Panc1 (cell line): ENCODE results near the gene NKX6-2. TPM values are rescaled to one million over a fixed set of nuclear protein-coding genes. Genes with fewer than 3 reads are reported as not detected.

Source experiments
- ATAC-seq: fragments of 200-7000 bp; cut with Tn5 transposase; 2 replicates; pipeline ENCODE4 v1.9.1; 2020; ENCODE audit warnings: mild to moderate bottlenecking, moderate library complexity
- BruUV-seq: library from RNA; stranded (reverse); fragments of 400-500 nt; replicated peaks from 2 replicates; lab custom pipeline; 2021; lab: Mats Ljungman, UMichigan
- CTCF ChIA-PET: fragments of 300-600 bp; sonication (Branson Sonifier 250); formaldehyde crosslinking; loops from one replicate; lab custom pipeline; 2022; ENCODE audit warnings: antibody characterized with exemption; lab: Charles Lee
- POLR2A ChIA-PET: fragments of 300-600 bp; sonication (Branson Sonifier 250); formaldehyde crosslinking; loops from one replicate; lab custom pipeline; 2022; ENCODE audit warnings: antibody characterized with exemption; lab: Charles Lee
- DNase-seq: peaks from one replicate; pipeline ENCODE4 v3.0.0-alpha.2; 2010; ENCODE audit warnings: low read depth, low spot score
- H3K27ac ChIP-seq: 2 replicates; pipeline ENCODE4 v1.5.1; 2011; ENCODE audit warnings: mild to moderate bottlenecking, low read length, inconsistent platforms
- H3K27me3 ChIP-seq: fragments of 200-500 bp; sonication (Bioruptor generic); 2 replicates; pipeline ENCODE4 v1.6.0; 2014; ENCODE audit warnings: low read length, inconsistent platforms; ENCODE audit not compliant: control insufficient read depth, insufficient read depth
- H3K36me3 ChIP-seq: fragments of 200-500 bp; sonication (Bioruptor generic); 2 replicates; pipeline ENCODE4 v1.5.1; 2014; ENCODE audit warnings: inconsistent platforms, mild to moderate bottlenecking, low read length, moderate library complexity; ENCODE audit not compliant: control insufficient read depth, insufficient read depth
- H3K4me1 ChIP-seq: 2 replicates; pipeline ENCODE4 v1.5.1; 2011; ENCODE audit warnings: inconsistent platforms, mild to moderate bottlenecking, low read length, moderate library complexity; ENCODE audit not compliant: control insufficient read depth, insufficient read depth
- H3K4me3 ChIP-seq, 2 experiments: 2 replicates each; pipeline ENCODE4 v1.5.1; 2011 to 2012; ENCODE audit warnings: low read depth in 2 of 2, low read length in 2 of 2, mild to moderate bottlenecking in 2 of 2, inconsistent platforms in 1 of 2, moderate library complexity in 1 of 2
- H3K9me3 ChIP-seq: fragments of 200-500 bp; sonication (Bioruptor generic); 2 replicates; pipeline ENCODE4 v1.5.1; 2014; ENCODE audit warnings: low read depth, mild to moderate bottlenecking, inconsistent platforms, low read length, moderate library complexity; ENCODE audit not compliant: control insufficient read depth, insufficient read depth
- CTCF ChIP-seq: fragments of 450-650 bp; IDR thresholded peaks from 2 replicates; pipeline ENCODE4 v1.5.1; 2017; ENCODE audit warnings: mild to moderate bottlenecking
- POLR2AphosphoS5 ChIP-seq: IDR thresholded peaks from 2 replicates; pipeline ENCODE4 v1.6.1; 2012; ENCODE audit warnings: mild to moderate bottlenecking, low read depth, low read length, moderate library complexity
- REST ChIP-seq, 2 experiments: IDR thresholded peaks; 2 replicates each; pipeline ENCODE4 v1.6.1; 2011 to 2012; ENCODE audit warnings: low read depth in 2 of 2, control low read depth in 1 of 2, low read length in 1 of 2, mild to moderate bottlenecking in 1 of 2, moderate library complexity in 1 of 2; ENCODE audit not compliant: insufficient read depth in 1 of 2
- SIN3A ChIP-seq: IDR thresholded peaks from 2 replicates; pipeline ENCODE4 v1.6.1; 2012; ENCODE audit warnings: low read depth, mild to moderate bottlenecking, low read length, moderate library complexity, borderline replicate concordance; ENCODE audit not compliant: insufficient read depth
- TCF7L2 ChIP-seq: IDR thresholded peaks from 2 replicates; pipeline ENCODE4 v1.6.1; 2011; ENCODE audit warnings: mild to moderate bottlenecking, low read depth, low read length, inconsistent platforms
- in situ Hi-C: cut with HindIII; loops from 2 replicates; pipeline ENCODE4 v1.10.0; 2016; ENCODE audit warnings: low sequenced_read_pairs, low pct_unique_long_range_greater_than_20kb
- intact Hi-C: fragments of 100-400 bp; cut with micrococcal nuclease; formaldehyde crosslinking; loops from one replicate; pipeline ENCODE4 v1.10.0; 2022; ENCODE audit not compliant: unreplicated experiment
- total RNA-seq: library from RNA; stranded (reverse); gene quantifications from one replicate; pipeline ENCODE4 v1.2.1, GENCODE V29; 2021; ENCODE audit not compliant: unreplicated experiment

NKX6-2 gene
- total RNA-seq, 1 experiment from 2014 or later = 1.6 TPM

- intact Hi-C loops = no loop called here
- Histone ChIP-seq H3K9me3 (no peaks in the 10 kb centered on the region), H3K4me1 (no peaks in the 10 kb centered on the region), H3K36me3 (no peaks in the 10 kb centered on the region), H3K4me3 (no peak overlapping the region), H3K27me3 (no peaks in the 10 kb centered on the region), H3K27ac (no peak overlapping the region)
- no peak for TF ChIP-seq CTCF
- TSS peak; percentile 83 for BruUV-seq
- CTCF ChIA-PET = no interaction called here
- DNase-seq (no peak), ATAC-seq (no peak)
- POLR2A ChIA-PET = no interaction called here
- in situ Hi-C loops = no loop called here
These were observed 23.7 kb downstream of the NKX6-2 start for GRCh38 chr10:132762267-132762666.

GRCh38 chr10:132761395-132762060 lies 24.4 kb downstream of the NKX6-2 start:
- no peak for TF ChIP-seq REST (IDR thresholded peaks at IDR 0.05; ENCODE audit: insufficient read depth in 1 of 2, low read depth in 2 of 2, low read length in 1 of 2)
- TF ChIP-seq POLR2AphosphoS5 = no peak
- no peak for TF ChIP-seq CTCF
- TF ChIP-seq TCF7L2 = no peak
- TF ChIP-seq SIN3A = no peak
- no peak overlapping the region for H3K4me3 ChIP-seq
- ChIA-PET CTCF (no interaction called here), POLR2A (no interaction called here)
- no peak for DNase-seq
- H3K9me3 ChIP-seq = no peaks in the 10 kb centered on the region; the same call in 1 of the 2 replicates
- intact Hi-C loops = no loop called here
- H3K27ac ChIP-seq = no peak overlapping the region
- no peak for ATAC-seq
- H3K27me3 ChIP-seq = no peaks in the 10 kb centered on the region
- in situ Hi-C loops = no loop called here
- no peaks in the 10 kb centered on the region for H3K36me3 ChIP-seq
- no peaks in the 10 kb centered on the region for H3K4me1 ChIP-seq
- no TSS peak for BruUV-seq
